OCI-LY1 (cell line): ENCODE results near the gene CYP2A7.
"Not testable (repeated sequence)": the region's sequence is repeated elsewhere in the genome, so short reads cannot be mapped to it uniquely, and the experiment has no call there.

Experiments used
- H2AFZ ChIP-seq: fragments of 200-600 bp; sonication (generic), shearing (Covaris generic); 2 replicates; pipeline ENCODE4 v1.6.0; 2014; ENCODE audit warnings: antibody characterized with exemption, mild to moderate bottlenecking, low read length
- H3F3A ChIP-seq: fragments of 200-600 bp; sonication (generic), shearing (Covaris generic); 2 replicates; pipeline ENCODE4 v1.6.0; 2014; ENCODE audit warnings: mild to moderate bottlenecking, antibody characterized with exemption, low read length, moderate library complexity; ENCODE audit not compliant: insufficient read depth
- H3K27ac ChIP-seq: fragments of 200-600 bp; sonication (generic); 2 replicates; pipeline ENCODE4 v1.5.1; 2014; ENCODE audit warnings: low read length, mixed run types, mild to moderate bottlenecking, low read depth; ENCODE audit not compliant: poor library complexity, severe bottlenecking
- H3K27me3 ChIP-seq: fragments of 200-600 bp; sonication (generic); 2 replicates; pipeline ENCODE4 v1.6.0; 2014; ENCODE audit warnings: antibody characterized with exemption, mild to moderate bottlenecking, low read length, moderate library complexity; ENCODE audit not compliant: insufficient read depth
- H3K36me3 ChIP-seq: fragments of 200-600 bp; sonication (generic); 2 replicates; pipeline ENCODE4 v1.6.1; 2014; ENCODE audit warnings: mild to moderate bottlenecking, antibody characterized with exemption, low read length, moderate library complexity, mixed read lengths; ENCODE audit not compliant: insufficient read depth
- H3K4me1 ChIP-seq: fragments of 200-600 bp; sonication (generic); 2 replicates; pipeline ENCODE4 v1.5.1; 2014; ENCODE audit warnings: mild to moderate bottlenecking, low read length, moderate library complexity; ENCODE audit not compliant: insufficient read depth, severe bottlenecking
- H3K4me2 ChIP-seq: fragments of 200-600 bp; sonication (generic), shearing (Covaris generic); 2 replicates; pipeline ENCODE4 v1.6.1; 2014; ENCODE audit warnings: low read length
- H3K4me3 ChIP-seq: fragments of 200-600 bp; sonication (generic); 2 replicates; pipeline ENCODE4 v1.5.1; 2014; ENCODE audit warnings: low read length, low read depth, mild to moderate bottlenecking, mixed read lengths; ENCODE audit not compliant: poor library complexity, severe bottlenecking
- H3K79me2 ChIP-seq: fragments of 200-600 bp; shearing (Covaris generic); 2 replicates; pipeline ENCODE4 v1.6.1; 2016; ENCODE audit warnings: mixed run types, low read length, mixed read lengths; ENCODE audit not compliant: insufficient read depth
- H3K9ac ChIP-seq: fragments of 200-600 bp; sonication (generic), shearing (Covaris generic); 2 replicates; pipeline ENCODE4 v1.6.1; 2014; ENCODE audit warnings: mild to moderate bottlenecking, low read length, mixed read lengths
- H3K9me2 ChIP-seq: fragments of 200-600 bp; sonication (generic), shearing (Covaris generic); 2 replicates; pipeline ENCODE4 v1.6.1; 2014; ENCODE audit warnings: low read depth, mild to moderate bottlenecking, low read length, mixed read lengths
- H3K9me3 ChIP-seq: fragments of 200-600 bp; shearing (Covaris generic); 2 replicates; pipeline ENCODE4 v1.6.1; 2014; ENCODE audit warnings: low read length, mixed read lengths
- H4K20me1 ChIP-seq: fragments of 200-600 bp; sonication (generic), shearing (Covaris generic); 2 replicates; pipeline ENCODE4 v1.6.0; 2016; ENCODE audit warnings: mild to moderate bottlenecking, low read length; ENCODE audit not compliant: insufficient read depth
- EZH2 ChIP-seq: fragments of 200-600 bp; sonication (generic), shearing (Covaris generic); IDR thresholded peaks from 2 replicates; pipeline ENCODE4 v1.8.0; 2017; ENCODE audit warnings: borderline replicate concordance, mixed run types, mild to moderate bottlenecking, antibody characterized with exemption, low read length, moderate library complexity, mixed read lengths
- TF ChIP-seq, protein P1 (sequence below): fragments of 200-600 bp; sonication (generic), shearing (Covaris generic); IDR thresholded peaks from 2 replicates; pipeline ENCODE4 v1.5.1; 2017; ENCODE audit warnings: mild to moderate bottlenecking, antibody characterized with exemption, low read length, moderate library complexity, mixed read lengths

The CYP2A7 gene

DNA sequence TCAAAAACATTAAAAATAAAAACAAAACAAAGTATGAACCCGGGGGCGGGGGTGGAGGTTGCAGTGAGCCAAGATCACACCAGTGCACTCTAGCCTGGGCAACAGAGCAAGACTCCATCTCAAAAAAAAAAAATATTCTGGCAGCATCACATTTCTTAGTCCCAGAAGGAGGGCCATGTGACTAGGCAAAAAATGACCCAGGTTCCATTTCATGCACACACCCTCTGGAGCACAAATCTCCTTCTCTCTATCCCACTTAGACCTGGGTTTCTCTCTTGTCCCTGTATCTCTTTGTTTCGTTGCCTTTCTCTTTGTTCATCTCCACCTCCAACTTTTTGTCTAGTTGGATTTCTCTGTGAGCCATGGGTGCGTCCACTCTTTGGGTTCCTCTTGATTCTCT is 6.2 kb upstream of the CYP2A7 start:
- H3K27ac ChIP-seq: no peak overlapping the region
- H3K27me3 ChIP-seq: no peaks in the 10 kb centered on the region
- no peaks in the 10 kb centered on the region for H3K9me2 ChIP-seq
- no peaks in the 10 kb centered on the region for H3K4me1 ChIP-seq
- H4K20me1 ChIP-seq: no peaks in the 10 kb centered on the region
- H3K79me2 ChIP-seq: no peaks in the 10 kb centered on the region
- H3K4me3 ChIP-seq: no peak overlapping the region
- no peak overlapping the region for H3K4me2 ChIP-seq
- no peaks in the 10 kb centered on the region for H3F3A ChIP-seq
- no peaks in the 10 kb centered on the region for H3K36me3 ChIP-seq
- H3K9ac ChIP-seq: no peak overlapping the region
- H3K9me3 ChIP-seq: no peaks in the 10 kb centered on the region
- H2AFZ ChIP-seq: no peak overlapping the region; the same call in 1 of the 2 replicates
- no peak for TF ChIP-seq EZH2
- TF ChIP-seq, protein P1, sequence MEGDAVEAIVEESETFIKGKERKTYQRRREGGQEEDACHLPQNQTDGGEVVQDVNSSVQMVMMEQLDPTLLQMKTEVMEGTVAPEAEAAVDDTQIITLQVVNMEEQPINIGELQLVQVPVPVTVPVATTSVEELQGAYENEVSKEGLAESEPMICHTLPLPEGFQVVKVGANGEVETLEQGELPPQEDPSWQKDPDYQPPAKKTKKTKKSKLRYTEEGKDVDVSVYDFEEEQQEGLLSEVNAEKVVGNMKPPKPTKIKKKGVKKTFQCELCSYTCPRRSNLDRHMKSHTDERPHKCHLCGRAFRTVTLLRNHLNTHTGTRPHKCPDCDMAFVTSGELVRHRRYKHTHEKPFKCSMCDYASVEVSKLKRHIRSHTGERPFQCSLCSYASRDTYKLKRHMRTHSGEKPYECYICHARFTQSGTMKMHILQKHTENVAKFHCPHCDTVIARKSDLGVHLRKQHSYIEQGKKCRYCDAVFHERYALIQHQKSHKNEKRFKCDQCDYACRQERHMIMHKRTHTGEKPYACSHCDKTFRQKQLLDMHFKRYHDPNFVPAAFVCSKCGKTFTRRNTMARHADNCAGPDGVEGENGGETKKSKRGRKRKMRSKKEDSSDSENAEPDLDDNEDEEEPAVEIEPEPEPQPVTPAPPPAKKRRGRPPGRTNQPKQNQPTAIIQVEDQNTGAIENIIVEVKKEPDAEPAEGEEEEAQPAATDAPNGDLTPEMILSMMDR: no peak

DNA sequence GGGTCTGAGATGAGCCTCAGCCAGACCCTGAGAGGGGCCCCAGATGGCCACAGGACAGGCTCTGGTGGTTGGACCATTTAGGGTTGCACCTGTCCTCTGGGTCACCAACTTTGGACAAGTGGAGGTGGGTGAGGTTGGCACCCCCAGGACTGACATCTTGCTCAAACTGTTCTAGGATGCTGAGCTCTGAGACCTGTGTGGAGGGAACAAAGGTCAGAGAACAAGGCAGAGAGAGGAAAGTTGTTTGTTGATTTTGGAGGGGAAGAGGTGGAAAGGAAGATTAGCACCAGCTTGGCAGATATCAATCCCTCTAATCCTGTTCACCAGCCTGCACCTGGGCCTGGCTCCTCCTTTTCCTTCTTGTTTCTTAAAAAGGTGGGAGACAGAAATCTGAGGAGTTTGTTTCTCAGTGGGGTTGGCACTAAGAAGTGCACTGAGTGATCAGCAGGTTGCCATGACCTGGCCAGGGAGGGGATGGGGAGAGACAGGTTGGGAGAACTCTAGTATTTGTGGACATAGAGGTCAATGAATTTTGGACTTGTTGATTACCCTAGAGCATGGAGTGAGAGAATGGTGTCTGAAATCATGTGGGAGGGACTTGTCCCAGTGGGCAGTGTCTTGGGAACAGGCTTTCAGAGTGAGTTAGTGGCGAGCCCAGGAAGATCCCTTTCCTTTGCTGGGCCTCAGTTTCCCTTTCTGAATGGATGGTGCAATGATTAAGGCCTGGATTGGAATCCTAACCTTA is 2.3 kb upstream of the CYP2A7 start:
- H3F3A ChIP-seq, H4K20me1 ChIP-seq, H3K4me1 ChIP-seq, H3K9me3 ChIP-seq, H3K79me2 ChIP-seq, H3K36me3 ChIP-seq, H3K27ac ChIP-seq, H3K27me3 ChIP-seq, H3K9ac ChIP-seq, H3K4me3 ChIP-seq, H2AFZ ChIP-seq, H3K9me2 ChIP-seq, H3K4me2 ChIP-seq: not testable (repeated sequence)

DNA sequence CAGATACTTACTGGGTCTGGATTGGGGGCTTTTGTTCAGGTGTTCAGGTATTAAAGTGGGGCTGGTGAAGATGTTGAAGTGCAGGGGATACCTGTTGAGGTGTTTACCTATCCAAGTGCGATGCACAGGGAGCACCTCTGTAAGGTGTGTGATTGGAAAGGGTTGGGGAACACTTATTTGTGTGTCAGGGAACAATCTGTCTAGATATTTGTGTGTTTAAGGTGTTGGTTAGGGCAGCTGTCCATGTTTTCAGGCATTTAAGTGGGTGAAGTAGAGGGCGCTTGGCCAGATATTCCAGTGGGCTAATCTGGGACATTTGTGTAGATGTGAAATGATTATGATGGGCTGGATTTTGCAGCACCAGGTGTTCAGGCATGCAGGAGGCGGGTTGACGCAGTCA is 2.7 kb downstream of the CYP2A7 start:
- not testable (repeated sequence) for H4K20me1 ChIP-seq, H3F3A ChIP-seq, H3K36me3 ChIP-seq, H3K9me3 ChIP-seq, H3K27me3 ChIP-seq, H3K27ac ChIP-seq, H3K4me3 ChIP-seq, H3K9me2 ChIP-seq, H3K9ac ChIP-seq, H3K4me2 ChIP-seq, H3K79me2 ChIP-seq, H2AFZ ChIP-seq, H3K4me1 ChIP-seq

DNA sequence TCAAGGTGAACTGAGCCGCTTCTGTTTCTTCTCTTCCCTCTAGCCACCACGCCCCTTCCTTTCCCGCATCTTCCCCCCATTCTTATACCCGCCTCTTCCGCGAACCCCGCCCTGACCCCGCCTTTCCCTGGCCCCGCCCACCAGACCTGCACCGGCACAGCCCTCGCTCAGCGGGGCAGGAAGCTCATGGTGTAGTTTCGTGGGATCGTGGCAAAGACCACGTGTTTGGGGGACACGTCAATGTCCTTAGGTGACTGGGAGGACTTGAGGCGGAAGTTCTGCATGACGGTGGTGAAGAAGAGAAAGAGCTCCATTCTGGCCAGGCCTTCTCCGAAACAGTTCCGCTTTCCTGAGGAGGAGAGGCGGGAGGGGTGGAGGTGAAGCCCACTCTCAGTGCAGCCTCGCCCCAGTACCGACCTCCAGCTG is 6.5 kb downstream of the CYP2A7 start:
- not testable (repeated sequence) for H3K79me2 ChIP-seq, H3F3A ChIP-seq, H3K9me2 ChIP-seq, H3K4me1 ChIP-seq, H3K9ac ChIP-seq, H3K4me3 ChIP-seq, H3K27me3 ChIP-seq, H3K27ac ChIP-seq, H3K9me3 ChIP-seq, H3K4me2 ChIP-seq, H2AFZ ChIP-seq, H3K36me3 ChIP-seq, H4K20me1 ChIP-seq

DNA sequence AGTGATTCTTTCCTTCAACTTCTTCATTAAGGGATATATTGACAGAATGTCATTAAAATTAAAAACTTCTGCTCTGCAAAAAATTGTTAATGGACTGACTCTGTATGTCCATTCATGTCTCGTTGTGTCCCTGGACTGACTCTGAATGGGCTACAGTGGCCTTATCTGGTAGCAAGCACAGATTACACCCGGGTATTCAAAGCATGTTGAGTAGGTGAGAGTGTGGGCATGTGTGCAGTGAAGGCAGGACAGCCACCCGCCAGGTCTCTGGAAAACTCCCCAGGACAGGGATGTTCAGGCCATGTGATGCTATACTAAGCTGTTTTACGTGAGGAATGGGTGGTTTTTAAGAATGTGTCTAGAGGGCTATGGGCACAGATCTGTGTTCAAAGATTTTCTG is 7.2 kb downstream of the CYP2A7 start:
- not testable (repeated sequence) for H3K9me2 ChIP-seq, H3K79me2 ChIP-seq, H3K4me3 ChIP-seq, H4K20me1 ChIP-seq, H3K4me1 ChIP-seq, H3K27ac ChIP-seq, H3K36me3 ChIP-seq, H2AFZ ChIP-seq, H3K4me2 ChIP-seq, H3F3A ChIP-seq, H3K9me3 ChIP-seq, H3K27me3 ChIP-seq, H3K9ac ChIP-seq

DNA sequence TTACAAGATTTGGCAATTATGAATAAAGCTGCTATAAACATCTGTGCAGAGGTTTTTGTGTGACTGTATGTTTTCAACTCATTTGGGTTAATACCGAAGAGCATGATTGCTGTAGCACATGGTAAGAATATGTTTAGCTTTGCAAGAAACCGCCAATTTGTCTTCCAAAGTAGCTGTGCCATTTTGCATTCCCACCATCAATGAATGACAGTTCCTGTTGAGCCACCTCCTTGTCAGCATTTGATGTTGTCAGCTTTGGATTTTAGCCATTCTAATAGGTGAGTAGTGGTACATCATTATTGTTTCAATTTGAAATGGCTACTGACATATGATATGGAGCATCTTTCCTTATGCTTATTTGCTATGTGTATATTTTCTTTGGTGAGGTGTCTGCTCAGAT is 8.2 kb downstream of the CYP2A7 start:
- not testable (repeated sequence) for H3K9me2 ChIP-seq, H3K4me3 ChIP-seq, H3F3A ChIP-seq, H3K36me3 ChIP-seq, H3K9me3 ChIP-seq, H3K27me3 ChIP-seq, H3K9ac ChIP-seq, H3K27ac ChIP-seq, H3K4me1 ChIP-seq, H4K20me1 ChIP-seq, H2AFZ ChIP-seq, H3K4me2 ChIP-seq, H3K79me2 ChIP-seq
